B cell (primary cell): Measurements from ENCODE around the gene AGAP1. TPM values are rescaled to one million over a fixed set of nuclear protein-coding genes. Genes with fewer than 3 reads are reported as not detected.

Experiments used
- ATAC-seq: fragments of 200-7000 bp; cut with Tn5 transposase; one replicate; pipeline ENCODE4 v1.10.0; 2021; ENCODE audit warnings: low read depth, mild to moderate bottlenecking, moderate number of reproducible peaks, moderate library complexity
- CTCF ChIA-PET: fragments of 350-600 bp; sonication (Branson Sonifier 250); formaldehyde crosslinking; loops from one replicate; lab custom pipeline; 2021; ENCODE audit warnings: antibody characterized with exemption, inconsistent platforms; lab: Charles Lee
- POLR2A ChIA-PET: fragments of 350-600 bp; sonication (Branson Sonifier 250); formaldehyde crosslinking; loops from one replicate; lab custom pipeline; 2021; ENCODE audit warnings: antibody characterized with exemption; lab: Charles Lee
- DNase-seq: peaks from one replicate; pipeline ENCODE4 v3.0.0; 2013
- H2AFZ ChIP-seq: 2 replicates; pipeline ENCODE4 v1.6.1; 2012; ENCODE audit warnings: mild to moderate bottlenecking, low read depth, low read length; ENCODE audit not compliant: insufficient read depth, poor library complexity, severe bottlenecking
- H3K27ac ChIP-seq, 2 donors: 1 replicate in 1 of 2; 2 replicates in 1 of 2; pipeline ENCODE4 v1.5.1; 2012 to 2013; ENCODE audit warnings: low read length in 2 of 2, mild to moderate bottlenecking in 2 of 2, moderate library complexity in 1 of 2
- H3K27me3 ChIP-seq, 4 experiments: fragments of 200-600 bp in 1 of 4; sonication (generic) in 1 of 4; replicated peaks in 1 of 4; 1 replicate in 2 of 4; 2 replicates in 2 of 4; pipeline versions ENCODE4 v1.6.1 to v1.7.0; 2013 to 2016; ENCODE audit warnings: low read length in 3 of 4, mild to moderate bottlenecking in 2 of 4, mixed read lengths in 1 of 4, moderate library complexity in 1 of 4; ENCODE audit not compliant: insufficient read depth in 4 of 4, control insufficient read depth in 3 of 4; ENCODE audit errors: control extremely low read depth in 1 of 4
- H3K36me3 ChIP-seq, 2 experiments: replicated peaks in 1 of 2; 1 replicate in 1 of 2; 2 replicates in 1 of 2; pipeline versions ENCODE4 v1.6.1 to v1.7.1; 2013; ENCODE audit warnings: low read length in 1 of 2; ENCODE audit not compliant: insufficient read depth in 2 of 2, control insufficient read depth in 1 of 2; ENCODE audit errors: control extremely low read depth in 1 of 2, extremely low read depth in 1 of 2
- H3K4me1 ChIP-seq, 2 donors: fragments of 200-600 bp in 1 of 2; sonication (generic) in 1 of 2; 1 replicate in 1 of 2; 2 replicates in 1 of 2; pipeline versions ENCODE4 v1.5.1 to v1.6.1; 2013 to 2017; ENCODE audit warnings: low read length in 2 of 2; ENCODE audit not compliant: control insufficient read depth in 2 of 2, insufficient read depth in 2 of 2
- H3K4me2 ChIP-seq: replicated peaks from 2 replicates; pipeline ENCODE3; 2012; ENCODE audit warnings: mild to moderate bottlenecking, low read depth, low read length; ENCODE audit not compliant: poor library complexity, severe bottlenecking
- H3K4me3 ChIP-seq, 5 experiments: fragments of 200-600 bp in 1 of 5; sonication (generic) in 1 of 5; 1 replicate in 3 of 5; 2 replicates in 2 of 5; pipeline versions ENCODE4 v1.5.1 to v1.7.0; 2011 to 2016; ENCODE audit warnings: low read length in 4 of 5, mild to moderate bottlenecking in 4 of 5, low read depth in 2 of 5, control low read depth in 1 of 5, moderate library complexity in 1 of 5; ENCODE audit not compliant: insufficient read depth in 1 of 5; ENCODE audit errors: control extremely low read depth in 1 of 5, extremely low read depth in 1 of 5
- H3K79me2 ChIP-seq: fragments of 200-600 bp; sonication (generic); one replicate; pipeline ENCODE4 v1.6.0; 2016; ENCODE audit warnings: low read length; ENCODE audit not compliant: control insufficient read depth, insufficient read depth
- H3K9ac ChIP-seq: fragments of 200-600 bp; sonication (generic); 2 replicates; pipeline ENCODE4 v1.6.1; 2017; ENCODE audit warnings: mild to moderate bottlenecking, low read length, moderate library complexity
- H3K9me3 ChIP-seq, 3 donors: one replicate each; pipeline versions ENCODE4 v1.6.1 to v1.7.1; 2013; ENCODE audit warnings: low read length in 2 of 3; ENCODE audit not compliant: control insufficient read depth in 2 of 3, insufficient read depth in 1 of 3; ENCODE audit errors: control extremely low read depth in 1 of 3
- H4K20me1 ChIP-seq: 2 replicates; pipeline ENCODE4 v1.6.0; 2012; ENCODE audit warnings: mild to moderate bottlenecking, low read length; ENCODE audit not compliant: insufficient read depth, control insufficient read depth, poor library complexity, severe bottlenecking
- H3K27ac Mint-ChIP-seq: one replicate; pipeline ENCODE4 v1.8.0; 2021; ENCODE audit warnings: mixed read lengths
- H3K27me3 Mint-ChIP-seq: one replicate; pipeline ENCODE4 v1.8.0; 2021; ENCODE audit warnings: mixed read lengths
- H3K4me1 Mint-ChIP-seq: one replicate; pipeline ENCODE4 v1.8.0; 2021; ENCODE audit warnings: mixed read lengths
- H3K4me3 Mint-ChIP-seq: one replicate; pipeline ENCODE4 v1.8.0; 2021; ENCODE audit warnings: mixed read lengths
- H3K9me3 Mint-ChIP-seq: one replicate; pipeline ENCODE4 v1.8.0; 2022; ENCODE audit warnings: mixed read lengths; ENCODE audit not compliant: insufficient read depth
- EZH2 ChIP-seq: IDR thresholded peaks from 2 replicates; pipeline ENCODE4 v1.6.1; 2012; ENCODE audit warnings: borderline replicate concordance, low read depth, mild to moderate bottlenecking, moderate library complexity, low read length; ENCODE audit not compliant: insufficient read depth, poor library complexity, severe bottlenecking
- WGBS: methylation state at CpG from one replicate; pipeline ENCODE4 v1.1.5; 2013; ENCODE audit warnings: missing lambda C conversion rate; ENCODE audit not compliant: insufficient coverage; 5-methylcytosine and 5-hydroxymethylcytosine counted together
- intact Hi-C: fragments of 100-400 bp; cut with micrococcal nuclease; formaldehyde crosslinking; loops from one replicate; pipeline ENCODE4 v1.10.0; 2022
- polyA plus RNA-seq: library from polyadenylated mRNA; depleted of rRNA; stranded (reverse); fragments of >200 nt; gene quantifications from 2 replicates; pipeline ENCODE4 v1.2.3, GENCODE V29; 2012
- total RNA-seq, 2 donors: library from RNA; stranded (reverse); fragments of 120-200 nt in 1 of 2; gene quantifications; 1 replicate in 1 of 2; 2 replicates in 1 of 2; pipeline versions ENCODE4 v1.2.3 to v1.2.4, GENCODE V29; 2013 to 2022
- TF ChIP-seq, protein P1 (sequence below): fragments of 200-600 bp; IDR thresholded peaks from one replicate; pipeline ENCODE4 v1.8.0; 2022; ENCODE audit warnings: antibody characterized with exemption, mild to moderate bottlenecking

Gene AGAP1
- total and polyA plus RNA-seq, 2 donors (not counting 1 experiment from before 2014, with no cell fraction given), result 0.01 TPM; not detected in 1

DNA sequence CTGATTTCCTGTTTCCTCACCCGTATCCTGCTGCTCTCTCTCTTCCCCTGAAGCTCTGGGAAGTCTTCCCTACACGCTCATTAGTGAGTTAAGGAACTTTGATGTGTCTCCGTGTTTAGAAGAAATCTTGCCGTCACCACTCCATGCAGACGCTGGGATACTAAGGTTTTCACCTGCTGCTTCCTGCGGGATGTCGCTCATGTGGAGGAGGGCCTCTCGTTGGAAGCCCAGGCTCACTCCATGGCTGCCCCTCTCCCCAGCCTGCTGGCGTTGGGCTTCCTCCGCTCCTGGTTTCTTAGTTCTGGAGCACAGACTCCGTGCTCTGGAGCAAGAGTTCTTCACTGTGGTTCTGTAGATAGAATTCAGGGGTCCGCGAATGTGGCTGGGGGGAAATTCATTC, 348.0 kb downstream of the AGAP1 start:
- Histone ChIP-seq H3K9ac (no peak overlapping the region), H3K27me3 (no peaks in the 10 kb centered on the region), H3K9me3 (no peaks in the 10 kb centered on the region), H2AFZ (no peak overlapping the region), H4K20me1 (no peaks in the 10 kb centered on the region), H3K4me3 (no peak overlapping the region), H3K79me2 (no peaks in the 10 kb centered on the region), H3K4me1 (no peaks in the 10 kb centered on the region), H3K4me2 (no peak overlapping the region), H3K36me3 (no peaks in the 10 kb centered on the region), H3K27ac (no peak overlapping the region)
- Mint-ChIP-seq H3K27me3 (no peaks in the 10 kb centered on the region), H3K4me1 (no peaks in the 10 kb centered on the region), H3K9me3 (no peaks in the 10 kb centered on the region), H3K4me3 (no peak overlapping the region), H3K27ac (no peak overlapping the region)
- TF ChIP-seq EZH2, result no peak
- TF ChIP-seq, protein P1, sequence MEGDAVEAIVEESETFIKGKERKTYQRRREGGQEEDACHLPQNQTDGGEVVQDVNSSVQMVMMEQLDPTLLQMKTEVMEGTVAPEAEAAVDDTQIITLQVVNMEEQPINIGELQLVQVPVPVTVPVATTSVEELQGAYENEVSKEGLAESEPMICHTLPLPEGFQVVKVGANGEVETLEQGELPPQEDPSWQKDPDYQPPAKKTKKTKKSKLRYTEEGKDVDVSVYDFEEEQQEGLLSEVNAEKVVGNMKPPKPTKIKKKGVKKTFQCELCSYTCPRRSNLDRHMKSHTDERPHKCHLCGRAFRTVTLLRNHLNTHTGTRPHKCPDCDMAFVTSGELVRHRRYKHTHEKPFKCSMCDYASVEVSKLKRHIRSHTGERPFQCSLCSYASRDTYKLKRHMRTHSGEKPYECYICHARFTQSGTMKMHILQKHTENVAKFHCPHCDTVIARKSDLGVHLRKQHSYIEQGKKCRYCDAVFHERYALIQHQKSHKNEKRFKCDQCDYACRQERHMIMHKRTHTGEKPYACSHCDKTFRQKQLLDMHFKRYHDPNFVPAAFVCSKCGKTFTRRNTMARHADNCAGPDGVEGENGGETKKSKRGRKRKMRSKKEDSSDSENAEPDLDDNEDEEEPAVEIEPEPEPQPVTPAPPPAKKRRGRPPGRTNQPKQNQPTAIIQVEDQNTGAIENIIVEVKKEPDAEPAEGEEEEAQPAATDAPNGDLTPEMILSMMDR, result no peak
- ChIA-PET POLR2A (no interaction called here), CTCF (no interaction called here)
- intact Hi-C loops, result no loop called here
- ATAC-seq (no peak), DNase-seq (no peak)
- WGBS, result 89% methylated on average over 11 of the region's 13 CpGs

DNA sequence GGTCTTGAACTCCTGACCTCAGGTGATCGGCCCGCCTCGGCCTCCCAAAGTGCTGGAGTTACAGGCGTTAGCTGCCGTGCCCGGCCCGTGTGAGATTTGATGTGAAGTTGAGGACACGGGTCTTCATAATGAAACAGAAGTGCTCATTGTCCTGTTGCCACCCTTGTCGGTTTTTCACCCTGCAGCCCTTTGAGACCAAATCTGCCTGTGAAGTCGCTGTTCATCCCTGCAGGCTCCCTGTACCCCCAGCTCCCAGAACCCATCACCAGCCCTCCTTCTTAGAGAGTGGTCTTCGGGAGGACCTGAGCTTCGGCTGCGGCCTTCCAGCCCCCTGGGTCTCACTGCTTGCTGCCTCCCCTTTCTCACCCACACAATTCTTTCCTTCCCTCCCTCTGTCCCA, 349.1 kb downstream of the AGAP1 start:
- Histone ChIP-seq H3K27me3 (no peaks in the 10 kb centered on the region), H3K4me1 (no peaks in the 10 kb centered on the region), H3K36me3 (no peaks in the 10 kb centered on the region), H3K9me3 (no peaks in the 10 kb centered on the region), H4K20me1 (no peaks in the 10 kb centered on the region), H3K79me2 (no peaks in the 10 kb centered on the region), H3K4me3 (no peak overlapping the region), H3K27ac (no peak overlapping the region), H3K4me2 (no peak overlapping the region), H2AFZ (no peak overlapping the region), H3K9ac (no peak overlapping the region)
- Mint-ChIP-seq H3K9me3 (no peaks in the 10 kb centered on the region), H3K27me3 (no peaks in the 10 kb centered on the region), H3K4me1 (no peaks in the 10 kb centered on the region), H3K4me3 (no peak overlapping the region), H3K27ac (no peak overlapping the region)
- POLR2A ChIA-PET, result no interaction called here
- DNase-seq (no peak), ATAC-seq (no peak)
- CTCF ChIA-PET, result no interaction called here
- intact Hi-C loops, result no loop called here
- TF ChIP-seq EZH2, result no peak
- TF ChIP-seq, protein P1, result no peak
- 90% methylated on average over 13 of the region's 13 CpGs for WGBS
